ENCODE measurements around the gene TP53TG5. TPM values are rescaled to one million over a fixed set of nuclear protein-coding genes. Genes with fewer than 3 reads are reported as not detected.

Gene TP53TG5
- total and polyA plus RNA-seq, 2 experiments from 2014 or later = not detected

DNA sequence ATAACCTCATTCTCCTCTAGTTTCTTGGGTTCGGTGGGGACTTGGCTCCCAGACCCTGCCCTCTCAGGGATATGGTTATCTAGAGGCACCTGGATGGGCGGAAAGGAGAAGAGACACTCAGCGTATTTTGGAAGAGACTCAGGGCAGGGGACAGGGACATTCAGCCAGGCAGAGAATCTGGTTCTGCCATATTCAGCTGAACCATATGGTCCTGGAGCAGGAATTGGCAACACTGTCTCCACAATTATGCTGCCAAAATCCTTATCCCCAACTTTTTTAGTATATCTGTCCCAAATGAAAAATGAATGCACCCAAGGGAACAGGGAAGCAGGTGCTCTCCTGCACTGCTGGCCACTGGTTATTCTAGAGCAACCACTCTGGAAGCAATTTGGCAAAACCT lies 47.6 kb downstream of the TP53TG5 start:
- Histone ChIP-seq H3K27ac (ENCODE audit: low read depth) (0 out of 2 replicates have a peak overlapping the region, but pooled peaks have one; percentile 39), H3K27me3 (ENCODE audit: insufficient read depth) (no peaks in the 10 kb centered on the region), H3F3A (replicated peaks; ENCODE audit: low read depth) (no peaks in the 10 kb centered on the region), H4K20me1 (replicated peaks; ENCODE audit: insufficient read depth) (no peaks in the 10 kb centered on the region), H3K4me3 (no peak overlapping the region), H3K4me2 (no peak overlapping the region), H2AFZ (no peak overlapping the region), H3K4me1 (ENCODE audit: insufficient read depth) (0 out of 2 replicates have a peak, but pooled peaks cover 7% of the 10 kb centered on the region), H3K9me2 (ENCODE audit: insufficient read depth) (no peaks in the 10 kb centered on the region), H3K36me3 (ENCODE audit: insufficient read depth) (peaks cover 8% of the 10 kb centered on the region; the same call in 1 of the 2 replicates), H3K79me2 (replicated peaks; ENCODE audit: insufficient read depth) (peaks cover 3% of the 10 kb centered on the region; the same call in 1 of the 2 replicates)
- Mint-ChIP-seq H3K4me3 (no peak overlapping the region), H3K27me3 (ENCODE audit: insufficient read depth, low read depth, poor library complexity) (peaks cover 5% of the 10 kb centered on the region), H3K27ac (no peak overlapping the region), H3K4me1 (peaks cover 3% of the 10 kb centered on the region; the same call in 1 of the 3 replicates), H3K36me3 (ENCODE audit: low read depth) (peaks cover 66% of the 10 kb centered on the region), H3K9me3 (no peaks in the 10 kb centered on the region)
- DNase-seq (ENCODE audit: low spot score) (no peak), ATAC-seq (no peak)
- no peak for TF ChIP-seq ETS1 (IDR thresholded peaks at IDR 0.05)
- no peak for TF ChIP-seq ZNF114 (CRISPR knock-in tag; IDR thresholded peaks at IDR 0.05)
- TF ChIP-seq POLR2AphosphoS5 (IDR thresholded peaks at IDR 0.05; ENCODE audit: low read depth) = no peak
- no peak for TF ChIP-seq NANOG (IDR thresholded peaks at IDR 0.05; ENCODE audit: borderline replicate concordance)
- TF ChIP-seq, protein P1, sequence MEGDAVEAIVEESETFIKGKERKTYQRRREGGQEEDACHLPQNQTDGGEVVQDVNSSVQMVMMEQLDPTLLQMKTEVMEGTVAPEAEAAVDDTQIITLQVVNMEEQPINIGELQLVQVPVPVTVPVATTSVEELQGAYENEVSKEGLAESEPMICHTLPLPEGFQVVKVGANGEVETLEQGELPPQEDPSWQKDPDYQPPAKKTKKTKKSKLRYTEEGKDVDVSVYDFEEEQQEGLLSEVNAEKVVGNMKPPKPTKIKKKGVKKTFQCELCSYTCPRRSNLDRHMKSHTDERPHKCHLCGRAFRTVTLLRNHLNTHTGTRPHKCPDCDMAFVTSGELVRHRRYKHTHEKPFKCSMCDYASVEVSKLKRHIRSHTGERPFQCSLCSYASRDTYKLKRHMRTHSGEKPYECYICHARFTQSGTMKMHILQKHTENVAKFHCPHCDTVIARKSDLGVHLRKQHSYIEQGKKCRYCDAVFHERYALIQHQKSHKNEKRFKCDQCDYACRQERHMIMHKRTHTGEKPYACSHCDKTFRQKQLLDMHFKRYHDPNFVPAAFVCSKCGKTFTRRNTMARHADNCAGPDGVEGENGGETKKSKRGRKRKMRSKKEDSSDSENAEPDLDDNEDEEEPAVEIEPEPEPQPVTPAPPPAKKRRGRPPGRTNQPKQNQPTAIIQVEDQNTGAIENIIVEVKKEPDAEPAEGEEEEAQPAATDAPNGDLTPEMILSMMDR (conservative IDR thresholded peaks at IDR 0.05; ENCODE audit: low read depth in 2 of 2) = no peak
- no peak for TF ChIP-seq ZNF462 (CRISPR knock-in tag; IDR thresholded peaks at IDR 0.05)
- no peak for TF ChIP-seq EZH2phosphoT487 (IDR thresholded peaks at IDR 0.05; ENCODE audit: unreplicated experiment)
- TF ChIP-seq ZNF331 (CRISPR knock-in tag; IDR thresholded peaks at IDR 0.05; ENCODE audit: low read depth) = no peak
- TF ChIP-seq EZH2 (IDR thresholded peaks at IDR 0.05; ENCODE audit: low read depth, unreplicated experiment) = no peak
- no peak for TF ChIP-seq STAT1 (IDR thresholded peaks at IDR 0.05; ENCODE audit: unreplicated experiment)
- no peak for TF ChIP-seq CREB1 (CRISPR knock-in tag; IDR thresholded peaks at IDR 0.05; ENCODE audit: low read depth)
- TF ChIP-seq, protein P2, sequence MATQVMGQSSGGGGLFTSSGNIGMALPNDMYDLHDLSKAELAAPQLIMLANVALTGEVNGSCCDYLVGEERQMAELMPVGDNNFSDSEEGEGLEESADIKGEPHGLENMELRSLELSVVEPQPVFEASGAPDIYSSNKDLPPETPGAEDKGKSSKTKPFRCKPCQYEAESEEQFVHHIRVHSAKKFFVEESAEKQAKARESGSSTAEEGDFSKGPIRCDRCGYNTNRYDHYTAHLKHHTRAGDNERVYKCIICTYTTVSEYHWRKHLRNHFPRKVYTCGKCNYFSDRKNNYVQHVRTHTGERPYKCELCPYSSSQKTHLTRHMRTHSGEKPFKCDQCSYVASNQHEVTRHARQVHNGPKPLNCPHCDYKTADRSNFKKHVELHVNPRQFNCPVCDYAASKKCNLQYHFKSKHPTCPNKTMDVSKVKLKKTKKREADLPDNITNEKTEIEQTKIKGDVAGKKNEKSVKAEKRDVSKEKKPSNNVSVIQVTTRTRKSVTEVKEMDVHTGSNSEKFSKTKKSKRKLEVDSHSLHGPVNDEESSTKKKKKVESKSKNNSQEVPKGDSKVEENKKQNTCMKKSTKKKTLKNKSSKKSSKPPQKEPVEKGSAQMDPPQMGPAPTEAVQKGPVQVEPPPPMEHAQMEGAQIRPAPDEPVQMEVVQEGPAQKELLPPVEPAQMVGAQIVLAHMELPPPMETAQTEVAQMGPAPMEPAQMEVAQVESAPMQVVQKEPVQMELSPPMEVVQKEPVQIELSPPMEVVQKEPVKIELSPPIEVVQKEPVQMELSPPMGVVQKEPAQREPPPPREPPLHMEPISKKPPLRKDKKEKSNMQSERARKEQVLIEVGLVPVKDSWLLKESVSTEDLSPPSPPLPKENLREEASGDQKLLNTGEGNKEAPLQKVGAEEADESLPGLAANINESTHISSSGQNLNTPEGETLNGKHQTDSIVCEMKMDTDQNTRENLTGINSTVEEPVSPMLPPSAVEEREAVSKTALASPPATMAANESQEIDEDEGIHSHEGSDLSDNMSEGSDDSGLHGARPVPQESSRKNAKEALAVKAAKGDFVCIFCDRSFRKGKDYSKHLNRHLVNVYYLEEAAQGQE (IDR thresholded peaks at IDR 0.05; ENCODE audit: unreplicated experiment) = no peak
- TF ChIP-seq JUNB (IDR thresholded peaks at IDR 0.05; ENCODE audit: unreplicated experiment) = no peak

All from GM23338 (cell line).